ENCODE measurements around the gene ABLIM2.

Gene ABLIM2

DNA sequence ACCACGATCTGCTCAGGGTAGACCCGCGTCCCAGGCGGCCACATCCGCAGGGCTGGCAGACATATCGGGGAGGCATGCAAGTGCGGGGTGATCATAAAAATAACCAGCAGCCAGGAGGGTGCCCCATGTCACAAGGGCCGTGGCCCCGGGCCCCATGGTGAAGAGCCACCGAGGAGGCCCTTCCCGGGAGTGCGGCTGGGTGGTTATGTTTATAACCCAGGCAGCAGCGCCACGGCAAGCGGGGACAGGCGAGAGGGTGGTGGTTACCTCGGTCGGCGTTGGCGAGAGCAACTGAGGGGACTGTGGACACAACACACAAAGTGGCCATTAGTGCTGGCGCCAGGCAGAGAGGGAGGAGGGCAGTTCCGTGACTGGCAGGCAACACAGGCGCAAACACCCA, 126.2 kb downstream of the ABLIM2 start:
- no peak for DNase-seq (ENCODE audit: extremely low read depth, insufficient read length)
- H3K36me3 ChIP-seq (ENCODE audit: control insufficient read depth, insufficient read depth, low read length): no peaks in the 10 kb centered on the region
- no peak for TF ChIP-seq CTCF (IDR thresholded peaks at IDR 0.05; ENCODE audit: insufficient read depth, low read length, poor library complexity, severe bottlenecking)
- H3K4me3 ChIP-seq (replicated peaks; ENCODE audit: low read depth, low read length): no peak overlapping the region
- H3K27me3 ChIP-seq (replicated peaks; ENCODE audit: control insufficient read depth, insufficient read depth, low read length): no peaks in the 10 kb centered on the region; the same call in 1 of the 2 replicates

GRCh38 chr4:8030121-8030781, 128.4 kb downstream of the ABLIM2 start:
- TF ChIP-seq CTCF (IDR thresholded peaks at IDR 0.05; ENCODE audit: insufficient read depth, low read length, poor library complexity, severe bottlenecking): no peak
- Histone ChIP-seq H3K27me3 (replicated peaks; ENCODE audit: control insufficient read depth, insufficient read depth, low read length) (no peaks in the 10 kb centered on the region), H3K4me3 (replicated peaks; ENCODE audit: low read depth, low read length) (no peak overlapping the region), H3K36me3 (ENCODE audit: control insufficient read depth, insufficient read depth, low read length) (no peaks in the 10 kb centered on the region)
- no peak for DNase-seq (ENCODE audit: extremely low read depth, insufficient read length)

DNA sequence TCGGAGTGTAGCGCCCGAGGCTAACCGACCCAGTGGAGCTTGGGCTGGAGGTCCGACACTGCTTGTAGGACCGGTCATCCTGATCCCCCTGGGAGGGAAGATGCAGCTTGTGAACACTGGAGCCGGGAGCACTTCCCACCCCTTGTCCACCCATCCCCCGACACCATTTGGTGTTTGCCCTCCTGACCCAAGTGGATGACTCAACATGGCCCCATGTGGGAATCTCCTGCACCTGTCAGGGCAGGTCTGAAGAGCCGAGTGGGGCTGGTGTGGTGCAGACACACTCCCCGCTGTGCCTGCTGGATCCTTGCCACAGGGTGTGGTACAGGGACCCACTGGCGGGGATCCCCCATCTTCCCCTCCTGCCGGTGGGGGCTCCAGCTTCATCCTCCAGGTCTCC, 128.9 kb downstream of the ABLIM2 start:
- no peaks in the 10 kb centered on the region for H3K27me3 ChIP-seq (replicated peaks; ENCODE audit: control insufficient read depth, insufficient read depth, low read length)
- no peak for TF ChIP-seq CTCF (IDR thresholded peaks at IDR 0.05; ENCODE audit: insufficient read depth, low read length, poor library complexity, severe bottlenecking)
- no peak overlapping the region for H3K4me3 ChIP-seq (replicated peaks; ENCODE audit: low read depth, low read length)
- no peak for DNase-seq (ENCODE audit: extremely low read depth, insufficient read length)
- no peaks in the 10 kb centered on the region for H3K36me3 ChIP-seq (ENCODE audit: control insufficient read depth, insufficient read depth, low read length)

- no peaks in the 10 kb centered on the region for H3K36me3 ChIP-seq (ENCODE audit: control insufficient read depth, insufficient read depth, low read length)
- no peak overlapping the region for H3K4me3 ChIP-seq (replicated peaks; ENCODE audit: low read depth, low read length)
- no peak for DNase-seq (ENCODE audit: extremely low read depth, insufficient read length)
- H3K27me3 ChIP-seq (replicated peaks; ENCODE audit: control insufficient read depth, insufficient read depth, low read length): no peaks in the 10 kb centered on the region
- no peak for TF ChIP-seq CTCF (IDR thresholded peaks at IDR 0.05; ENCODE audit: insufficient read depth, low read length, poor library complexity, severe bottlenecking)
These were observed 129.6 kb downstream of the ABLIM2 start for GRCh38 chr4:8028884-8029568.

DNA sequence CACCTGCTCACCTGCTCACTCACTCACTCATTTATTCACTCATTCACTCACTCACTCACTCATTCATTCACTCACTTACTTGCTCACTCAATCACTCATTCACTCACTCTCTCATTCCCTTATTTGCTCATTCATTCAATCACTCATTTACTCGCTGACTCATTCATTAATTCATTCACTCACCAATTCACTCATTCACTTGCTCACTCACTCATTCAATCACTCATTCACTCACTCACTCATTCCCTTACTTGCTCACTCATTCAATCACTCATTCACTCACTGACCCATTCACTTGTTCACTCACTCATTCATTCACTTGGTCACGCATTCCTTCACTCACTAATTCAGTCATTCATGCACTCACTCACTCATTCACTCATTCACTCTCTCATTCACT, 130.2 kb downstream of the ABLIM2 start:
- TF ChIP-seq CTCF (IDR thresholded peaks at IDR 0.05; ENCODE audit: insufficient read depth, low read length, poor library complexity, severe bottlenecking): no peak
- Histone ChIP-seq H3K36me3 (ENCODE audit: control insufficient read depth, insufficient read depth, low read length) (no peaks in the 10 kb centered on the region), H3K4me3 (replicated peaks; ENCODE audit: low read depth, low read length) (no peak overlapping the region), H3K27me3 (replicated peaks; ENCODE audit: control insufficient read depth, insufficient read depth, low read length) (no peaks in the 10 kb centered on the region)
- no peak for DNase-seq (ENCODE audit: extremely low read depth, insufficient read length)

Measured in GM06990 (cell line).